ENCODE results near the gene PIGP. TPM values are rescaled to one million over a fixed set of nuclear protein-coding genes. Genes with fewer than 3 reads are reported as not detected.

The PIGP gene
- total RNA-seq, 4 donors from 2014 or later: 0.80 to 10.2 (median 7.6) TPM

DNA sequence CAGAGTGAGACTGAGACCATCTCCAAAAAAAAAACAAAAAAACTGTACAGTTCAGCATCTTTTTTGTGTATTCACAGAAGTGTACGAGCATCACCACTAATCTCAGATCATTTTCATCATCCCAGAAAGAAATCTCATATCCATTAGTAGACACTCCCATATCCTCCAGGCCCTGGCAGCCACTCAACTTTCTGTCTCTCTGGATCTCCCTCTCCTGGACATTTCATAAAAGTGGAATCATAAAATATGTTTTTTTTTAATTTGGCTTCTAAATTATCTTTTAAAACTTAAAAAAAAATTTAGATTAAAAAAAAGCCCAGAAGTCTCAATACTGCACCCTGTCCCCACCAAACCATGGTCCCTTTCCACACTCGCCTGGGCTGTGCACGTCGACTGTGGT lies 44.3 kb downstream of the PIGP start:
- Histone ChIP-seq H3K27me3 (no peaks in the 10 kb centered on the region), H3K4me1 (peaks cover 0 to 9% (median 1%) of the 10 kb centered on the region in 4 donors), H3K9me3 (no peaks in the 10 kb centered on the region), H3K27ac (no peak overlapping the region), H3K36me3 (no peaks in the 10 kb centered on the region), H3K4me3 (no peak overlapping the region)
- WGBS, 2 donors (ENCODE audit: low coverage in 1 of 2): 79 to 84% methylated on average over 4 of the region's 4 CpGs
- TF ChIP-seq POLR2A (IDR thresholded peaks at IDR 0.05) (no peak), EP300 (IDR thresholded peaks at IDR 0.05; ENCODE audit: low read depth) (no peak), POLR2AphosphoS5 (IDR thresholded peaks at IDR 0.05) (no peak)
- DNase-seq: no peak
- in situ Hi-C loops (cut with MboI; ENCODE audit: low pct_ligation_motif_present in 1 of 4, low pct_unique_long_range_greater_than_20kb in 1 of 4, low sequenced_read_pairs in 3 of 4): no loop called here
- intact Hi-C loops (cut with DNase I; ENCODE audit: low total_unique reads): no loop called here

DNA sequence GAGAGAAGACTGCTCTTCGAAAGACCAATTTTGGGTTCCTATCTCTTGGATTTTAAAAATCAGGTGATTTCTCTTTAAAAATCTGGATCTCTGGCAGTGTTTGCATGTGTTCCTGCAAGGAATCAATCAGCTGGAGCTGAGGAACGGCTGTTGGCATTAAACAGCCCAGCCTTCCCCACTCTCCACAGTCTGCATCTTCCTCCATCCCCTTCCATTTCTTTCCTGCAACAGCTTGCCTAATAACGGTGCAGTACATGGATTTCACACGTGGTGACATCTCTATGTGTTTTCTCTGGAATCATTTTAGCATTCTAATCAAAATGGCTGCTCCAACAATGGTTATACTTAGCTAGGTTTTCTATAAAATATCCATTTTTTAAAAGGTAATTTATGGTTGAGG lies 46.4 kb downstream of the PIGP start:
- WGBS, 2 donors (ENCODE audit: low coverage in 1 of 2): 49 to 50% methylated on average over 3 to 4 of the region's 4 CpGs
- in situ Hi-C loops (cut with MboI; ENCODE audit: low pct_ligation_motif_present in 1 of 4, low pct_unique_long_range_greater_than_20kb in 1 of 4, low sequenced_read_pairs in 3 of 4) (no loop called here), intact Hi-C loops (cut with DNase I; ENCODE audit: low total_unique reads) (no loop called here)
- H3K27me3 ChIP-seq: no peaks in the 10 kb centered on the region
- H3K36me3 ChIP-seq: no peaks in the 10 kb centered on the region
- H3K4me1 ChIP-seq: no peaks in the 10 kb centered on the region
- TF ChIP-seq POLR2A (IDR thresholded peaks at IDR 0.05) (no peak), EP300 (IDR thresholded peaks at IDR 0.05; ENCODE audit: low read depth) (no peak), POLR2AphosphoS5 (IDR thresholded peaks at IDR 0.05) (no peak)
- TF ChIP-seq, protein P1, sequence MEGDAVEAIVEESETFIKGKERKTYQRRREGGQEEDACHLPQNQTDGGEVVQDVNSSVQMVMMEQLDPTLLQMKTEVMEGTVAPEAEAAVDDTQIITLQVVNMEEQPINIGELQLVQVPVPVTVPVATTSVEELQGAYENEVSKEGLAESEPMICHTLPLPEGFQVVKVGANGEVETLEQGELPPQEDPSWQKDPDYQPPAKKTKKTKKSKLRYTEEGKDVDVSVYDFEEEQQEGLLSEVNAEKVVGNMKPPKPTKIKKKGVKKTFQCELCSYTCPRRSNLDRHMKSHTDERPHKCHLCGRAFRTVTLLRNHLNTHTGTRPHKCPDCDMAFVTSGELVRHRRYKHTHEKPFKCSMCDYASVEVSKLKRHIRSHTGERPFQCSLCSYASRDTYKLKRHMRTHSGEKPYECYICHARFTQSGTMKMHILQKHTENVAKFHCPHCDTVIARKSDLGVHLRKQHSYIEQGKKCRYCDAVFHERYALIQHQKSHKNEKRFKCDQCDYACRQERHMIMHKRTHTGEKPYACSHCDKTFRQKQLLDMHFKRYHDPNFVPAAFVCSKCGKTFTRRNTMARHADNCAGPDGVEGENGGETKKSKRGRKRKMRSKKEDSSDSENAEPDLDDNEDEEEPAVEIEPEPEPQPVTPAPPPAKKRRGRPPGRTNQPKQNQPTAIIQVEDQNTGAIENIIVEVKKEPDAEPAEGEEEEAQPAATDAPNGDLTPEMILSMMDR (IDR thresholded peaks at IDR 0.05): no peak
- H3K9me3 ChIP-seq: no peaks in the 10 kb centered on the region
- no peak overlapping the region for H3K4me3 ChIP-seq
- H3K27ac ChIP-seq: no peak overlapping the region
- DNase-seq: no peak

DNA sequence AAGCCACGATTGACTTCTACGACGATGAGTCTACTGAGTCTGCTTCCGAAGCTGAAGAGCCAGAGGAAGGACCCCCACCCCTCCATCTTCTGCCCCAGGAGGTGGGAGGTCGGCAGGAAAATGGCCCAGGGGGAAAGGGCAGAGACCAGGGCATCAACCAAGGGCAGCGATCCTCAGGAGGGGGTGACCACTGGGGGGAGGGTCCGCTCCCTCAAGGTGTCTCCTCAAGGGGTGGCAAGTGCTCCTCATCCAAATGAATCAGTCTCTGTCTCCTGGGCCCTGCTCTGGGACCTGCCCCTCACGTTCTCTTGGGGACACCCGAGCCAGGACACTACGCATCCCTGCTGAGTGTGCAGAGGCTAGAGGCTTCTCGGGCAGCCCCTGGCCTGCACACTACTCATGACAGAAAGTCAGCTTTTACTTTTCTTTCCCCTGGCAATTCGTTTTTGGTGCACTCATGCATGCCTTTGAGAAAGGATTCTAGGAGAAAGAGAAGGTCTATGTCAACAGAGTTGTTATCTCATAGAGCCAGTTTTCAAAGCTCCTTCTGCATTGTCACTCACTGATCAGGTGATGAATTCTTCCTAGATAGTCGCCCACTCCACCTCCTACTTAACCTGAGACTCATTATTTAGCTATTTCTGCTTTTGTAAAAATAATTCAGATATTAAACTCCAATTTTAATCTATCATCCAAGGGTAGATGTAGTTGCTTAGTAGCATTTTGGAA lies 54.8 kb downstream of the PIGP start:
- Histone ChIP-seq H3K27me3 (peaks cover 4% of the 10 kb centered on the region), H3K27ac (no peak overlapping the region), H3K4me1 (no peaks in the 10 kb centered on the region), H3K9me3 (no peaks in the 10 kb centered on the region), H3K36me3 (no peaks in the 10 kb centered on the region), H3K4me3 (no peak overlapping the region)
- WGBS, 2 donors (ENCODE audit: low coverage in 1 of 2): 64 to 87% methylated on average over 1 to 13 of the region's 13 CpGs
- in situ Hi-C loops (cut with MboI; ENCODE audit: low pct_ligation_motif_present in 1 of 4, low pct_unique_long_range_greater_than_20kb in 1 of 4, low sequenced_read_pairs in 3 of 4) (no loop called here), intact Hi-C loops (cut with DNase I; ENCODE audit: low total_unique reads) (no loop called here)
- TF ChIP-seq POLR2AphosphoS5 (IDR thresholded peaks at IDR 0.05): no peak
- TF ChIP-seq POLR2A (IDR thresholded peaks at IDR 0.05): no peak
- no peak for TF ChIP-seq EP300 (IDR thresholded peaks at IDR 0.05; ENCODE audit: low read depth)
- TF ChIP-seq, protein P1 (IDR thresholded peaks at IDR 0.05): no peak
- no peak for DNase-seq

Small RNA genes lying within 50 kb of the gene (small RNA-seq; reads per million reads assigned to genes)
- gene RNU6-696P: 0 reads per million in 4 donors

Other genes starting within 250 kb of the PIGP start
- 10 to 100 TPM; 20.0 to 75.4 (median 32.8) TPM for gene HLCS, start 106.4 kb downstream of the PIGP start, total RNA-seq
- under 1 TPM in 1 of 4 donors, not detected in 3; 0.27 TPM for gene RIPPLY3, start 66.4 kb downstream of the PIGP start, total RNA-seq
- gene TTC3, start 183 bp upstream of the PIGP start, total RNA-seq: 100 to 1,000 TPM in 3 of 4 donors, 10 to 100 TPM in 1; 84.0 to 247 (median 146) TPM
- gene VPS26C, start 194.3 kb upstream of the PIGP start, total RNA-seq: 100 to 1,000 TPM in 2 of 4 donors, 10 to 100 TPM in 2; 86.5 to 146 (median 108) TPM

Data from transverse colon (tissue), 4 donors.